ENCODE results near the gene MRAP.

The MRAP gene

DNA sequence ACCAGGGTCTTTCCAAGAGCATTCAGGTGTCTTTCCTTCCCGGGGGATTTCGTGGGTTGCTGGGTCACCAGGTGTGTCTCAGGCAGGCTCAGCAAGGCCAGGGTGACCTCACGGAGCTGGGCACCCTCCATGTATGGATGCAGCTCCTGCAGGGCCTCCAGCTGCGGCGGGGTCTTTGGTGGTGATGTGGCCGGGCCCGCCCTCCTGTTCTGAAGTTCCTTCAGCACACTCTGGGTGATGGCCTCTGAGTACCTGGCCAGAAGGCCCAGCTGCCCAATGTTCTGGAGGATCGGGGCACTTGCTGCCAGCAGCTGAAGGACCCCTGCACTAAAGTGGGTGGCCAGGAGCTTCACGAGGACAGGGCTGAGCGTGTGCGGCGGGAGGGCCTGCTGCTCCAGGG is 48.7 kb downstream of the MRAP start:
- TF ChIP-seq, protein P1, sequence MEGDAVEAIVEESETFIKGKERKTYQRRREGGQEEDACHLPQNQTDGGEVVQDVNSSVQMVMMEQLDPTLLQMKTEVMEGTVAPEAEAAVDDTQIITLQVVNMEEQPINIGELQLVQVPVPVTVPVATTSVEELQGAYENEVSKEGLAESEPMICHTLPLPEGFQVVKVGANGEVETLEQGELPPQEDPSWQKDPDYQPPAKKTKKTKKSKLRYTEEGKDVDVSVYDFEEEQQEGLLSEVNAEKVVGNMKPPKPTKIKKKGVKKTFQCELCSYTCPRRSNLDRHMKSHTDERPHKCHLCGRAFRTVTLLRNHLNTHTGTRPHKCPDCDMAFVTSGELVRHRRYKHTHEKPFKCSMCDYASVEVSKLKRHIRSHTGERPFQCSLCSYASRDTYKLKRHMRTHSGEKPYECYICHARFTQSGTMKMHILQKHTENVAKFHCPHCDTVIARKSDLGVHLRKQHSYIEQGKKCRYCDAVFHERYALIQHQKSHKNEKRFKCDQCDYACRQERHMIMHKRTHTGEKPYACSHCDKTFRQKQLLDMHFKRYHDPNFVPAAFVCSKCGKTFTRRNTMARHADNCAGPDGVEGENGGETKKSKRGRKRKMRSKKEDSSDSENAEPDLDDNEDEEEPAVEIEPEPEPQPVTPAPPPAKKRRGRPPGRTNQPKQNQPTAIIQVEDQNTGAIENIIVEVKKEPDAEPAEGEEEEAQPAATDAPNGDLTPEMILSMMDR (IDR thresholded peaks at IDR 0.05; ENCODE audit: low read depth, low read length, missing control alignments) = no peak
- in situ Hi-C loops (cut with HindIII; ENCODE audit: low pct_ligation_motif_present, low sequenced_read_pairs) = no loop called here
- no peak overlapping the region for H3K27ac ChIP-seq
- H3K36me3 ChIP-seq (replicated peaks) = peaks cover 85% of the 10 kb centered on the region
- DNase-seq = no peak
- no peak overlapping the region for H3K4me3 ChIP-seq (ENCODE audit: low read depth, low read length)
- no peaks in the 10 kb centered on the region for H3K27me3 ChIP-seq (replicated peaks)

DNA sequence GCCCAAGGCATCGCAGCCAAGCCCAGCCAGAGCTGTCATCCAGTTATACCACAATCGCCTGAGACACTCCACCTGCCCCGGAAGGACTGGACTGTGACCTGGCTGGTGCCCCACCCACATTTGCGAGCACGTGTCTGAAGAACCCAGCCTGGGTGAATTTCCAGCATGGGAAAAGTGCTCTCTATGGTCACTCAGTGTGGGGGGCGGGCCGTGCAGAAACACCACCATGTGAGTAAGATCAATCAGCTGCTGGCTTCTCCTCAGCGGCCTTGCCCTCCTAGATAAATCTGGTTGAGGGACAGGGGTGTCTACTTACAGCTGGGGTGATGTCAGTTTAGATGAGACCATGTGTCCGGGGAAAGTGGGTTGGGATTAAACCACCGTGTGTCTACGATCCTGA is 49.3 kb downstream of the MRAP start:
- DNase-seq = no peak
- no peaks in the 10 kb centered on the region for H3K27me3 ChIP-seq (replicated peaks)
- in situ Hi-C loops (cut with HindIII; ENCODE audit: low pct_ligation_motif_present, low sequenced_read_pairs) = no loop called here
- H3K4me3 ChIP-seq (ENCODE audit: low read depth, low read length) = no peak overlapping the region
- H3K27ac ChIP-seq = no peak overlapping the region
- TF ChIP-seq, protein P1 (IDR thresholded peaks at IDR 0.05; ENCODE audit: low read depth, low read length, missing control alignments) = no peak
- H3K36me3 ChIP-seq (replicated peaks) = peaks cover 91% of the 10 kb centered on the region

DNA sequence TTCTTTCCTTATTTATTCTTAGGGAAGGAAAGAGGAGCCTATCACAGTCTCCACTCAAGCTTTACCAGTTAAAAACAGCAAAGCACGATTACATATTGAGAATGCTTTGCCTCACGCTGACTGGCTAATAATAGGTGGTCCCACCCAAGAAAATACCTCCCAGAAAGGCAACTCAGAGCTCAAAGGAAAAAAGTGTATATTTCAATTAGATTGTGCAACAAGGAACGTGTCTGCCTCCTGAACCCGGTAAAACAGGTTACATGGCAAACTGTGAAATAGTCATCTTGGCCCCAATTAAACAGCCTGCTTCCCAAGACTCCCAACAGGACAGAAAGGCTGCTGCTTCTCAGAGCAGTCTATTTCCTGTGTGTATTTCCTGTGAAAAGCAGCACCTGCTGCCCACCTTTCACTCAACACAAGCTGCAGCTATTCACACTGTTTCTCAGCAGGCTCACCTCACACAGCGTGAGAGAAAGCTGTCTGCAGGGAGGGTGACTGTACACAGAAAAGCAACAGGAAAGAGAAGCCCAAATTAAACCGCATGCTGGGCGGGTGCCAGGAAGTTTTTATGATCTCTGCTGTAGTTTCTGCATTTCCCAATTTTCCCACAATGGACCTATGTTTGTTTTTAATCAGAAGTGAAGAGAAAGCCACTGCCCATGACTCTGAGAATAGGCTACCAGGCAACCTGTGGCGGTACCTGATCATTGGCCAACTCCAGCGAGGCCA is 50.1 kb downstream of the MRAP start:
- TF ChIP-seq, protein P1 (IDR thresholded peaks at IDR 0.05; ENCODE audit: low read depth, low read length, missing control alignments) = no peak
- H3K27me3 ChIP-seq (replicated peaks) = no peaks in the 10 kb centered on the region
- no peak overlapping the region for H3K4me3 ChIP-seq (ENCODE audit: low read depth, low read length)
- no peak for DNase-seq
- in situ Hi-C loops (cut with HindIII; ENCODE audit: low pct_ligation_motif_present, low sequenced_read_pairs) = no loop called here
- H3K36me3 ChIP-seq (replicated peaks) = peaks cover 92% of the 10 kb centered on the region
- no peak overlapping the region for H3K27ac ChIP-seq

DNA sequence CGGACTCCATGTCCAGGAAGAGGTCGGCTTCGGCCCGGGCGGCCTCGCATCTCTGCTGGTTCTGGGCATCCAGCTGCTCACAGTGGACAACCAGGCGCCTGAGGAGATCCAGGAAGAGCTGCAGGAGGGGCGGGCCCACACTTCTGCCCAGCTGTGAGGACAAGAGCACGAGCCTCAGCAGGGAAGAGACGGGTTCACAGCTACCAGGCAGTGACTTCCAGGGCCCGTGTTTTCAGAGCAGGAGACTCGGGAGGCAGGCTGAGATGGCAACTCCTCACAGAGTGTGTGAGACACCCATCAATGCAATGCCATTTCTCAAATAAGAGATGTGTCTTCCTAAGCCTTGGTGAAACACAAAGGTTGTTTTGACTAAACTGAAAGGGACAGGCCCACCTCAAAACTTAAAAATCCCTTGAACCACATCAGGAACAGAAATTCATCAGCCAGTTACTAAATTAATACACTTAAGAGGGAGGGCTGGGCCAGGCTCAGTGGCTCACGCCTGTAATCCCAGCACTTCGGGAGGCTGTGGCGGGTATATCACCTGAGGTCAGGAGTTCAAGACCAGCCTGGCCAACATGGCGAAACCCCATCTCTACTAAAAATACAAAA is 50.8 kb downstream of the MRAP start:
- Histone ChIP-seq H3K27ac (no peak overlapping the region), H3K36me3 (replicated peaks) (peaks cover 93% of the 10 kb centered on the region), H3K4me3 (ENCODE audit: low read depth, low read length) (no peak overlapping the region), H3K27me3 (replicated peaks) (no peaks in the 10 kb centered on the region)
- no peak for DNase-seq
- TF ChIP-seq, protein P1 (IDR thresholded peaks at IDR 0.05; ENCODE audit: low read depth, low read length, missing control alignments) = no peak
- in situ Hi-C loops (cut with HindIII; ENCODE audit: low pct_ligation_motif_present, low sequenced_read_pairs) = no loop called here

DNA sequence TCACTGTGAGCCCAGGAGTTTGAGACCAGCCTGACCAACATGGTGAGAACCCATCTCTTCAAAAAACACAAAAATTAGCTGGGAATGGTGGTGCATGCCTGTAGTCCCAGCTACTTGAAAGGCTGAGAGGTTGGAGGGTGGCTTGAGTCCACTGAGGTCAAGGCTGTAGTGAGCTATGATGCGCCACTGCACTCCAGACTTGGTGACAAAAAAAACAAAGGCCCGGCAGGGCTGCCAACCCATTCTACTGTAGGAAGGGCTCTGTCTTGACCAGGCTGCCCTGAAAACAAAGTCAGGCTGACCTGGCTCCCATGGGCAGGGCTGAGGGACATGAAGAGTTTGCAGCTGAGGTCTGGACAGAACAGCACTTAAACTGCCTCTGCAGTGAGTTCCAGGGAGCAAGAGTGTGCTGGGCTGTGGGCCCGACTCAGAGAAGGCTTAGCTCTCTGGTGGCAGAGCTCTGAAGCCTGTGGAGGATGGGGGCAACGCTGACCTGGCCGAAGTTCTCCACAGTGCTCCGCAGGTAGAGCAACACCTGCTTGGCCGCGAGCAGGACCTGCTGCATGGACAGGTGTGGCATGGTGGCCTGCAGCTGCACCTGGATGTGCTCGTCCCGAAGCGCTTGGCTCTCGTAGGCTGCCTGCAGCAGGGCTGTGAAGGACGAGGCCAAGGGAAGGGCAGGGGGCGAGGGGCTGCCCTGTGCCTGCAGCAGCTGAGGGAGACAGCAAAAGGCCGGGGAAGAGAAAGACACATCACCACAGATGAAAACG is 51.7 kb downstream of the MRAP start:
- no peak for DNase-seq
- in situ Hi-C loops (cut with HindIII; ENCODE audit: low pct_ligation_motif_present, low sequenced_read_pairs) = no loop called here

More for the DNA sequence above, 51.7 kb downstream of the MRAP start:
- Histone ChIP-seq H3K27me3 (replicated peaks) (no peaks in the 10 kb centered on the region), H3K4me3 (ENCODE audit: low read depth, low read length) (no peak overlapping the region), H3K36me3 (replicated peaks) (peaks cover 92% of the 10 kb centered on the region), H3K27ac (no peak overlapping the region)
- TF ChIP-seq, protein P1 (IDR thresholded peaks at IDR 0.05; ENCODE audit: low read depth, low read length, missing control alignments) = no peak

All from brain microvascular endothelial cell (primary cell).